RPMI8226 (cell line): Measurements from ENCODE around the gene C1orf159.
A peak's percentile ranks its signal among the peaks of the same experiment; 100 is the strongest.
"Not testable (repeated sequence)": the region's sequence is repeated elsewhere in the genome, so short reads cannot be mapped to it uniquely, and the experiment has no call there.

Experiments used
- DNase-seq: peaks from one replicate; pipeline ENCODE4 v3.0.0-alpha.2; 2015

The C1orf159 gene

DNA sequence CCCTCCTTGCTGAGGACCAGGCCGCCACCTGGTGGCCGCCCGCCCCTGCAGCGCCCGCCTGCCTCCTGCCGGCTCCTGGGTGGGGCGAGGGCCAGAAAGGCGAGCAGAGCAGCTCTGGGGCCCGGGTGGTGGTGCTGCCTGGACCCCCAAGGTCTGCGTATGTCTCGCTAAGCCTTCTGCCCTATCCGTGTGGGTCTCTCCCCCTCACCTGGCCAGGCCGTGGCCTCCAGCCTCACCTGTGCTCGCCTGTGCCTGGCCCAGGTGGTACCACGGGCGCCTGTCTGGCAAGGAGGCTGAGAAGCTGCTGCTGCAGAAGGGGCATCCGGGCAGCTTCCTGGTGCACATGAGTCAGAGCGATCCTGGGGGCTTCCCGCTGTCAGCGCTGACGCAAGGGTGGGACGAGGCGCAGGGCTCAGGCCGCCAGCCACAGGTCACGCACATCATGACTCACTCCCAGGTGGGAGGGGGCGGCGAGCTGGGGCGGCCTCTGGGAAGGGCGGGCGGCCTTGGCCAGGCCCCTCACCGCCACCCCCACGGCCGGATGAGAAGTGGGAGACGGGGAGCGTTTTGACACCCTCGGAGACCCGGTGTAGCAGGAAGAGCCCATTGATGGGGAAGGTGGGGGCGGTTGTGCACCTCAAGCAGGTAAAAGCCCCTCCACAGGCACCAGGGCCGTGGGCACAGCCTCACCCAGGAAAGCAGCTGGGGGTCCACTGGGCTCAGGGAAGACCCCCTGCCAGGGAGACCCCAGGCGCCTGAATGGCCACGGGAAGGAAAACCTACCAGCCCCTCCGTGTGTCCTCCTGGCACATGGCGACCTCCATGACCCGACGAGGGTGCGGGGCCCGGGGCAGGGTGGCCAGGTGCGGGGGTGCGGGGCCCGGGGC, 51.7 kb downstream of the C1orf159 start:
- peak; percentile 78 for DNase-seq

DNA sequence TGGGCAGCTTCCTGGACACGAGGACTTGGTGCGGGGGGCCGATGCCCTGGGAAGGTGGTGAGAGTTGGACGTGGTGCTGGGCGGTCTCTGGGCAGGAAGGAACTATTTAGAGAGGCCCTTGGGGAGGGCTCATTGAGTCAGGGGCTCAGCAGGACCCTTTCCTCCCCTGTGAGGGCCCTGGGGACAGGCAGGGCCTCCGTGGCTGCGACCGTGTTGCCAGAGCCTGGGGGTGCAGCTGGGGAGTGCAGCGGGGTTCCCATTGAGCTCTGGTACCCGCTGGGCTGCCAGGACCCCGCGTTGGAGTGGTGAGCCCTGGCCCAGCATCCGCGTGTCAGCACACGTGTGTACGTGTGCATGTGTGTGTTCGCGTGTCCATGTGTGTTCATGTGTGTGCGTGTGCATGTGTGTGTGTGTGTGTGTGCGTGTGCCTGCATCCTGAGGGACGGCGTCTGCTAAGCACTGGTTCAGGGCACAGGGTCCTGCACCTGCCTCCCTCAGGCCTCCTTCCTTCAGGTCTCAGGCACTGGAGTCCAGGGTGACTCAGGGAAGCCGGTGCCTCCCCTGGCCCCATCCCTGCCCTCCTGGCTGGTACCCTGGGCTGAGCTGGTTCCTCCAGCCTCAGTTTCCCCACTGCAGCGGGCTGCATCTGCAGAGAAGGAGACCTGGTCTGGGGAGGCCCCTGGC, 52.5 kb downstream of the C1orf159 start:
- no peak for DNase-seq

DNA sequence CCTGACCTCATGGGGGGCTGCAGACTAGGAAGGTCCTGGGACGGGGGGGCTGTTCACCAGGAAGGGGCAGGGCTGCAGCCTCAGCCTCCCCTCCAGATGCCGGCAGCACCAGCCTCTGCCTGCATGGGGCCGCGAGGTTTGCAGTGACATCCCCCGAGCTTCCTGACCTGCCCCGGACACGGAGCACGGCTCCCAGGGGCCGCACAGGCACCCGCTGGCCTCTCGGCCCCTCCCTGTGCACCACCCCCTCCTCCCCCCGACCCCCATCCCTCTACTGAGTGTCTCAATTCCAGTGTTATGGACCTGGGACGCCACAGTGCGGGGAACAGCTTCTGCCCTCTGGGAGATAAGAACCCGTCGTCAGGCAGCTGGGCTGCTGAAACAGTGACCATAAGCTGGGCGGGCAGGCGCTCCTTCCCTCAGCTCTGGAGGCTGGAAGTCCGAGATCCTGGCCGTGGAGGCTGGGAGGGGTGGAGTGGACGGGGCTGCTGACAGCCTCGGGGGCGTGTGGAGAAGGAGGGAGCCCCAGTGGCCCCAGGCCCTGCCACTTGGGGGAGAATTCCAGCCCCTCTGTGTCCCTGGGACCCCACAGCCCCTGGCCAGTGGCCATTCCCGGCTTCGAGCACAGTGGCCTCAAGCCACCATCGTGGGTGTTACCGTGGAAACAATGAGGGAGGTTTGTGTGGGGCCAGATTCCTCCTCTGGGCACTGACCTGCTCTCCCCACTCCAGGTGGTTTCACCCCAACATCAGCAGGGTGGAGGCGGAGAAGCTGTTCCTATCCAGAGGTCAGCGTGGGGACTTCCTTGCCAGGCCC, 53.3 kb downstream of the C1orf159 start:
- no peak for DNase-seq

DNA sequence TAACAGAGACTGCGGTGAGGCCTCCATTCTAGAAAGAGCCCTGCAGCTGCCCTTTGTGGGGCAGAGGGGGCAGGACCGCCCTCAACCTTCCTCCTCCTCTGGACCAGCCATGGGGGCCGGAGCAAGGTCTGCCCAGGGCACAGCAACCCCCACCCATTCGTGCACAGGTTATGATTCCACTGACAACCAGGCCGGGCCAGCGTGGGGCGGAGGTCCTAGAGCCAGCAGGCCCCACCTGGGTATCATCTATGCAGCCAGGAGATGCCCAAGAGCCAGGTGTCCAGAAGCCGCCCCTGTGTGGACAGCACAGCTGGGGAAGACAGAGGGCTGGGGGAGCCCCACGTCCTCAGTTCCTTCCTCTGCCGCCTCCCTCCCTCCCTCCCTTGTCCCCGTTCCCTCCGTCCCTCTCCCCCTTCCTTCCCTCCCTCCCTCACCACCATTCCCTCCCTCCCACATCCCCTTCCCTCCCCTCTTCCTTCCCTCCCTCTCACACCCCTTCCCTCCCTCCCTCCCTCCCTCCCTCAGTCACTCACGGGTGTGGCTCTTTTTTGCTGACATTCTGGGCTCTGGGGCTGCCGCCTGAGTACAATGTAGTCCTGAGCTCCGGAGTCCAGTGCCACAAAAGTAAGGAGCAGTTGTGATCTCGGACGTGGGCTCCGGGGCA, 54.1 kb downstream of the C1orf159 start:
- peak; percentile 56 for DNase-seq

DNA sequence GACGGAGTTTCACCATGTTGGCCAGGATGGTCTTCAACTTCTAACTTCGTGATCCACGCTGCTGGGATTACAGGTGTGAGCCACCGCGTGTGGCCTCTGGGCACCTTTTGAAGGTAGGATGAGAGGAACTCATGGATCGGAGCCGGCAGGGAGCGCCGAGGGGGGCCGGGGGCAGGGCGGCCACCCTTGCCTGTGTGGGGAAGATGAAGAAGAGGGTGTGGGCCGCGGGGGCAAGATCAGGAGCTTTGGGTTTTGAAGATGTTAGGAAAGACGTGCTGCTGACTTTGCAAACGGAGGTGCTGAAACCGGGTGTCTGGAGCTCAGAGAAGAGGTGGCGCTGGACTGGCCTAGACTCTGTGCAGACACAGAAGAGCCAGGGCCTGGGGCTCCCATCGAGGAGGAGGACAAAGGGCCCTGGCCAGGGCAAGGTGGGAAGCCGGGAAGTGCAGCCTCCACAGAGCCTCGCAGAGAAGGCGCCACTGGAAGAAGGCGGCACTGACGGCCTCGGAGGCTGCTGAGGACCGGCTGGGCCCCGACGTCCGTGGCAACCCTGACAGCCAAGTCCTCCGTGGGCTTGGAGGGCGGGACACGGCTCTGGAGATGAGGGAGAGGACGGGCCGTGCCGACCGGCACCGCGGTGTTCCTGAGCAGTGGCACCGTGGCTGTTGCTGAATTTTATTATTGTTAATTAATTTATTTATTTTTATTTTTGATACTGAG, 55.4 kb downstream of the C1orf159 start:
- DNase-seq, result no peak

DNA sequence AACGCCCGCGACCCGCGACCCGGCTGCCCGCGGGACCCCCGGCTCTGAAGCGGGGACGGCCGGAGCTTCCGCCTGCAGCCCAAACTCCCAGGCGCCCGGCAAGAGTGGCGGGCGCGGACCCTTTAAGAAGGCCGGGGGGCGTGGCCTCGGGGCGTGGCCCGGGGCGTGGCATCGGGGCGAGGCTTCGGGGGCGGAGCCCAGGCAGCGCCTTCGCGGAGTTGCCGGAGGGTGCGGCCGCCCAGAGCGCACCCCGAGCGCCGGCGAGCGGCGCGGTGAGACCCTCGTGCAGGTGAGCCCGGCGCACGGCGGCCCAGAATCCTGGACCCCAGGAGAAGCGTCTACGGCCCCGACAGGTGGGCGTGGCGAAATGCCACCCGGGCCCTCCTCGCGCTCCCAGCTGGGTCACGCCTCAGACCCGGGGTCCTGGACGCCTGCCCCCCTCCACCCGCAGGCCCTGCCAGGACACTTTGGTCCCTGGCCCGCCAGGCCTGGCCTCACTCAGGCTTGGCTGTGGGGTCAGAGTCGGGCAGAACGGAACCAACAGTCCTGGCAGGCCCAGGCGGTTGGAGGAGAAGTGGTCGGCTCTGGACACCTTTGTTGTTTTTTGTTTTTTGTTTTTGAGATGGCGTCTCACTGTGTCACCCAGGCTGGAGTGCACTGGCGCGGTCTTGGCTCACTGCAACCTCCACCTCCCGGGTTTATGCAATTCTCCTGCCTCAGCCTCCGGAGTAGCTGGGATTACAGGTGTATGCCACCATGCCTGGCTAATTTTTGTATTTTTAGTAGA, 56.2 kb downstream of the C1orf159 start:
- DNase-seq, result peak; percentile 95

DNA sequence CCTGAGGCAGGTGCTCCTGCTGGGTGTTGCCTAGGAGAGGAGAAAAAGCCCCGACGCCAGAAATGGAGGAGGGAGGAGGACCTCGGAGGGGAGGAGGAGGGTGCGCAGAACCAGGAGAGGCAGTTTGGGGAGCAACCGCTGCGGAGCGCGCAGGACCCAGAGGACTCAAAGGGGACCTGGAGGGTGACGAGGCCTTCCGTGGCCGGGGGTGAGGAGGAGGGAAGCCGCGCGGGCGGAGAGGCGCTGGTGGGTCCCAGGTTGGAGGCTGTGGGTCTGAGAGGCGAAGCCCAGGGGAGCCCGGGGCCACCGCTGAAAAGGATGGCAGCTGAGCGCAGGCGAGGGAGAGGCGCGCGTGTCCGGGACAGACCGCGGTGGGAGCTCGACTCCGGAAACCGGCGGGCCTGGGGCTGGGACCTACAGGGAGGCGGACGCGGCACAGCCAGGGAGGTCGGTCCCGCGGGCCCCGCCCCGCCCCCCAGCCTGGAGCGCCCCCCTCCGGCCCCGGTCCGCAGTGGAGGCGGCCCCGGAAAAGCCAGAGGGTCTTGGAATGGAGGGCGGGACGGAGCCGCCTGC, 56.9 kb downstream of the C1orf159 start:
- DNase-seq, result peak; percentile 62

DNA sequence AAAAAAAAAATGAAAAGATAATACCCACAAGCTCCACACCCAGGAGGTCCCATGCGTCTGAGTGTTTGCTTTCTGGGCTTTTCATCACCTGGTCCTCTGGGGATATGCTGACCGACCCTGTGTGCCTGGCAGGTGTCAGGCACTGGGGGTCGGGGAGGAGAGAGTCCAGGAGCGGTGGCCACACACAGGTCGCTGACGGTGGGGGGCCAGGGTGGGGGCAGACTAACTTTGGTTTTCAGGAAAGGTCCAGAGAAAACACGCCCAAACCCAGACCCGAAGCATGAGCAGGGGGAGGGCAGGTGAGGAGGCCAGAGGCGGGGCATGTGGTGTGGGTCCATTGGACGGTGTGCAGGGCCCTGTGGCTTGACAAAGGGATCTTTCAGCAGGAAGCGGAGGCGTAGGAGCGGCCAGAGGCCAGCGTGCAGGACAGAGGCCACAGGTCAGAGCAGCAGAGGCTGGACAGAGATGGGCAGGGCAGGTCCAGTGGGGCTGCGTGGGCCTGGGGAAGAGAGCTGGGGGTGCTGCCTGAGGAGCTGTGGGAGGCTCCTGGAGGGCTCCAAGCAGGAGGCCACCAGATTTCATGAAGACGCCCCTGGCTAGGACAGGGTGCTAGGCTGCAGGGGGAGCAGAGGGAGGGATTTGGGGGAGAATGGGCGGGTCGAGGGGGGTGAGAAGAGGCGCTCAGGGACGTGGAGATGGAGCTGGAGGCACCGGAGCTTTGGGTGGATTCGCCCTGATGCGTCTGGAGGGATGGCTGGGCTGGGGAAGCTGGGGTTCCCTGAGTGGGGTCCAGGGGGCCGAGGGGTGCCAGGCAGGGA, 57.6 kb downstream of the C1orf159 start:
- DNase-seq, result peak; percentile 32

DNA sequence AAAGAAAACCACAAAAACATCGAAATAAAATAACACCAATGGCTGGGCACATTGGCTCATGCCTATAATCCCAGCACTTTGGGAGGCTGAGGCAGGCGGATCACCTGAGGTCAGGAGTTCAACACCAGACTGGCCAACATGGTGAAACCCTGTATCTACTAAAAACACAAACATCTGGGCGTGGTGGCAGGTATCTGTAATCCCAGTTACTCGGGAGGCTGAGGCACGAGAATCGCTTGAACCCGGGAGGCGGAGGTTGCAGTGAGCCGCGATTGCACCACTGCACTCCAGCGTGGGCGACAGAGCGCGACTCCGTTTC, 58.2 kb downstream of the C1orf159 start:
- DNase-seq, result not testable (repeated sequence)

DNA sequence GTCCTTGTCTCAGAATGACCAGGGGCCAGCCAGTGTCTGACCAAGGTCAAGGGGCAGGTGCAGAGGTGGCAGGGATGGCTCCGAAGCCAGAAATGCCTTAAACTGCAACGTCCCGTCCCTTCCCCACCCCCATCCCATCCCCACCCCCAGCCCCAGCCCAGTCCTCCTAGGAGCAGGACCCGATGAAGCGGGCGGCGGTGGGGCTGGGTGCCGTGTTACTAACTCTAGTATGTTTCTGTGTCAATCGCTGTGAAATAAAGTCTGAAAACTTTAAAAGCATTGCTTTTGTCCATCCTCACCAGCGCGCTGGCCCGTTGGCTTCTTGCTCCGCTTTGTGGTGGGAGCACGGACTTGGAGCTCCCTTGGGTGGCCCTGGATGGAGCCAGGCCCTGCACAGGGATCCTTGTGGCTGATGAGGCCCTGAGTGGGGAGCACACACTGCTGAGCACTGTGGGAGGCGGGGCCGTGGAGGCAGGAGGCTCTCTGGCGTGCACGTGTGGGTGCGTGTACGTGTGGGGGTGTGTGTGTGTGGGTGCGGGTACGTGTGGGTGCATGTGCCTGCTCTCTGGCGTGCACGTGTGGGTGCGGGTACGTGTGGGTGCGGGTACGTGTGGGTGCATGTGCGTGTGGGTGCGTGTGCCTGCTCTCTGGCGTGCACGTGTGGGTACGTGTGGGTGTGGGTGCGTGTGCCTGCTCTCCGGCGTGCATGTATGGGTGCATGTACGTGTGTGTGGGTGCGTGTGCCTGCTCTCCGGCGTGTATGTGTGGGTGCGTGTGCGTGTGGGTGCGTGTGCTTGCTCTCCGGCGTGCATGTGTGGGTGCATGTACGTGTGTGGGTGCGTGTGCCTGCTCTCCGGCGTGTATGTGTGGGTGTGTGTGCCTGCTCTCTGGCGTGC, 59.8 kb downstream of the C1orf159 start:
- DNase-seq, result no peak

DNA sequence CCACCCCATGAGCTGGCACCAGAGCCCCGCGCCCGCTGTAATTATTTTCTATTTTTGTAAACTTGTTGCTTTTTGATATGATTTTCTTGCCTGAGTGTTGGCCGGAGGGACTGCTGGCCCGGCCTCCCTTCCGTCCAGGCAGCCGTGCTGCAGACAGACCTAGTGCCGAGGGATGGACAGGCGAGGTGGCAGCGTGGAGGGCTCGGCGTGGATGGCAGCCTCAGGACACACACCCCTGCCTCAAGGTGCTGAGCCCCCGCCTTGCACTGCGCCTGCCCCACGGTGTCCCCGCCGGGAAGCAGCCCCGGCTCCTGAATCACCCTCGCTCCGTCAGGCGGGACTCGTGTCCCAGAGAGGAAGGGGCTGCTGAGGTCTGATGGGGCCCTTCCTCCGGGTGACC, 60.9 kb downstream of the C1orf159 start:
- DNase-seq, result no peak

DNA sequence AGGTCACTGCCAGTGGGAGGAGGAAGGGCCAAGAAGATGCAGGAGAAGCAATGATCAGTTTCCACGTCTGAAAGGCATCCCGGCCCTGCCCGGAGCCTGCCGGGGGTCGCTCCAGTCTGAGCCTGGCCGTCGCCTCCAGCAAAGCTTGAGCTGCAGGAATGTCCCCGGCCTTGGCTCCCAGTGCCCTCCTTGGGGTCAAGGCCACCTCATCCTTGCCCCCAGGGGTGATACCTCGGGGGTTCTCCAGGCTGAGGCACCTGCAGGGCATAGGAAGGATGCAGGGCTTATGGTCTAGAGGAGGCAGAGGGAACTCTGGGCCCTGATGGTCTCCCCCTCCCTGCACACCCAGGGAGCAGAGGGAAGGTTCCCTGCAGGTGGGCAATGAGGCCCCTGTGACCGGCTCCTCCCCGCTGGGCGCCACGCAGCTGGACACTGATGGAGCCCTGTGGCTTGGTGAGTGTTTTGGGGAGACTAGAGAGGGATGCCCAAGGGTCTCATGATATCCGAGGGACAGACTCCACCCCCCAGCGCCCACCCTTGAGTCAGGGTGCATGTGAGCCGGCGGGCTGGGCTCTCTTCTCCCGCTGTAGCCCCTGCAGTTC, 61.7 kb downstream of the C1orf159 start:
- no peak for DNase-seq

DNA sequence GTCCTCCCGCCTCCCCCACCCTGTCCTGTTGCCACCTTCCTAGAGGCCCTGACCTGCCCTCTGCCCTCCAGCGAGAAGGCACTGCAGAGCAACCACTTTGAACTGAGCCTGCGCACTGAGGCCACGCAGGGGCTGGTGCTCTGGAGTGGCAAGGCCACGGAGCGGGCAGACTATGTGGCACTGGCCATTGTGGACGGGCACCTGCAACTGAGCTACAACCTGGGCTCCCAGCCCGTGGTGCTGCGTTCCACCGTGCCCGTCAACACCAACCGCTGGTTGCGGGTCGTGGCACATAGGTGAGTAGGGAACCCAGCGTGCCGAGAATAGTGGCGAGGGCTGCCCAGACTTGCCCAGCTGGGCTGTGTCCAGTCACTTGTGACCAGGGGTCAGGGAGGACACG, 62.2 kb downstream of the C1orf159 start:
- no peak for DNase-seq

DNA sequence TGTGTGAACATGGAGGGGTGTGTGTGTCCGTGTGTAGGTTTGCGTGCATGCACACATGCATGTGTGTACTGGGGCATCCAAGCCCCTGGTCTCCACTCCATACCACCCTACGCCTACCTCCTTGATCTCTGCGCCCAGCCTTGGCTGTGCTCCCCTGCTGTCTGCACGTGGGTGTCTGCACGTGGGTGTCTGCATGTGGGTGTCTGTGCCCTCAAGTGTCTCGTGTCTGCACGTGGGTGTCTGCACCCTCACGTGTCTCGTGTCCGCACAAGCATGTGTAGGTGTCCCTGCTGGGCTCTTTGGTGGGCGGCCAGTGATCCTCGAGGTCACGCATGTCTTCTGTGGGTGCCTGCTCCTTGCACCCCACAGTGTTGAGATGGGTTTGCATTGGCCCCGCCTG, 62.9 kb downstream of the C1orf159 start:
- DNase-seq, result no peak

DNA sequence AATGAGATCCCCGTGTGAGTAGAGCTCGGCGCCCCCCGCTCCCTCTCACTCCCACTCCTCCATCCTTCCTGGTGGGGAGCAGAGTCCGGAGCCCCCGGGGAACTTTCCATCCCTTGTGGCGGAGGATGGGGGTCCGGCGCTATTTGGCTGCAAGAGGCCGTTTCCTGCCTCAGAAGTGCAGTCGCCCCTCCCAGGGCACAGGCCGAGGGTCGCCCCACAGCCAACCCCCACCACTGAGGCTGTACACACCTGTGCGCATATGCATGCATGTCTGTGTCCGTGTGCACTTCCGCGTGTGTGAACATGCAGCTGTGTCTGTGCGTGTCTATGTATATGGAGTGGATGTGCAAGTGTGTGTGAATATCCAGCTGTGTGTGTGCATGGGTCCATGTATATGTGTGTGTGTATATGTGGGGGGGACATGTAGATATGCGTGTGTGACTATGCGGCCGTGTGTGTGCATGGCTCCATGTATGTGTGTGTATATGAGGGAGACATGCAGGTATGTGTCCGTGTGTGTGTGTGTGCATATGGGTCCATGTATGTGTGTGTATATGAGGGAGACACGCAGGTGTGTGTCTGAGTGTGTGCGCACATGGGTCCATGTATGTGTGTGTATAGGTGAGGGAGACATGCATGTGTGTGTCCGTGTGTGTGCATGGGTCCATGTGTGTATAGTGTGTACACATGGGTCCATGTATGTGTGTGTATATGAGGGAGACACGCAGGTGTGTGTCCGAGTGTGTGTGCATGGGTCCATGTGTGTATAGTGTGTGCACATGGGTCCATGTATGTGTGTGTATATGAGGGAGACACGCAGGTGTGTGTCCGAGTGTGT, 63.7 kb downstream of the C1orf159 start:
- DNase-seq, result no peak

DNA sequence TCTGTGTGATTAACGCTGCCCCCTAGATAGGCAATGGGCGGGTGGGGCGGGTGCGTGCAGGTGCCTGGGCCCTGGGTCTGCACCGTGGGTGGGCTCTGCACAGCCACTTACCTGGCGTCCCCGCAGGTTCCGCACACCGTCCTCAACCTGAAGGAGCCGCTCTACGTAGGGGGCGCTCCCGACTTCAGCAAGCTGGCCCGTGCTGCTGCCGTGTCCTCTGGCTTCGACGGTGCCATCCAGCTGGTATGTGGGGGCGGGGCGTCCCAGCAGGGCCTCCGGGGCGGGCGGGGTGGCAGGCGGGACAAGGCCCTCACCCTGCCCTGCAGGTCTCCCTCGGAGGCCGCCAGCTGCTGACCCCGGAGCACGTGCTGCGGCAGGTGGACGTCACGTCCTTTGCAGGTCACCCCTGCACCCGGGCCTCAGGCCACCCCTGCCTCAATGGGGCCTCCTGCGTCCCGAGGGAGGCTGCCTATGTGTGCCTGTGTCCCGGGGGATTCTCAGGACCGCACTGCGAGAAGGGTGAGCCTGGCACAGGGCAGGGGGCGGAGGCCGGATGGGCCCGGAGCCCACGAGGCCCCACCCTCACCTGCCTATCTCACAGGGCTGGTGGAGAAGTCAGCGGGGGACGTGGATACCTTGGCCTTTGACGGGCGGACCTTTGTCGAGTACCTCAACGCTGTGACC, 64.6 kb downstream of the C1orf159 start:
- no peak for DNase-seq

DNA sequence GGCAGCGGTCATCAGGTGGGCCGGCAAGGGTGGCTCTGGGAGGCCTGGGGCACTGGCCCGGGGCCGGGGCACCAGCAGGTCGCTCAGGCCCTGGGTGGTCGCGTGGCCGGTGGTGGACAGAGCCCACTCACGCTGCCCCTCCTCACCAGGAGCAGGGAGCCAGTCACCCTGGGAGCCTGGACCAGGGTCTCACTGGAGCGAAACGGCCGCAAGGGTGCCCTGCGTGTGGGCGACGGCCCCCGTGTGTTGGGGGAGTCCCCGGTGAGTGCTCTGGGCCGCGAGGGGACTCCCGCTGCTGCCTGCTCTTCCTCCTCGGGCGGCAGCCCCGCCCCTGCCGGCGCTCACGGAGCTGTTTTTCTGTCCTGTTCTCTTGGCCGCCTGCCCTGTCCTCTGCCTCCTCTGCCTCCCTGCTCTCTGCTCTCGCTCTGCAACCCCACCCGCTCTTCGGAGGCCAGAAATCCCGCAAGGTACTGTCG, 65.3 kb downstream of the C1orf159 start:
- no peak for DNase-seq
